Cardiac muscle cell (in vitro differentiated cells and primary cell): ENCODE measurements around the gene HJURP. TPM values are rescaled to one million over a fixed set of nuclear protein-coding genes. Genes with fewer than 3 reads are reported as not detected.

Experiments
- DNase-seq, 2 donors: peaks; one replicate each; pipeline versions ENCODE4 v3.0.0 to v3.0.0-alpha.2; 2010 to 2017; ENCODE audit warnings: low read depth in 1 of 2, low spot score in 1 of 2
- H3K27ac ChIP-seq: fragments of 200-600 bp; sonication (generic); 2 replicates; pipeline ENCODE4 v1.5.1; 2016
- H3K27me3 ChIP-seq: fragments of 200-600 bp; sonication (generic); 2 replicates; pipeline ENCODE4 v1.6.0; 2016; ENCODE audit warnings: control low read depth
- H3K36me3 ChIP-seq: fragments of 200-600 bp; sonication (generic); 2 replicates; pipeline ENCODE4 v1.5.1; 2016; ENCODE audit warnings: control low read depth
- H3K4me1 ChIP-seq: fragments of 200-600 bp; sonication (generic); 2 replicates; pipeline ENCODE4 v1.8.1; 2017; ENCODE audit warnings: low read depth, mild to moderate bottlenecking, mixed run types
- H3K4me3 ChIP-seq: fragments of 200-600 bp; sonication (generic); 2 replicates; pipeline ENCODE4 v1.5.1; 2016; ENCODE audit warnings: mild to moderate bottlenecking
- H3K9me3 ChIP-seq: fragments of 200-600 bp; sonication (generic); 2 replicates; pipeline ENCODE4 v1.5.1; 2017; ENCODE audit warnings: low read depth, mild to moderate bottlenecking, control low read depth
- polyA plus RNA-seq: library from polyadenylated mRNA; unstranded; fragments of >200 nt; fragmentation: Nextera tagmentation; extraction: Ambion mirVana; gene quantifications from 2 replicates; pipeline ENCODE4 v1.2.1, GENCODE V29; 2016
- total RNA-seq: library from RNA; depleted of rRNA; stranded (reverse); fragments of >200 nt; gene quantifications from 2 replicates; pipeline ENCODE4 v1.2.3, GENCODE V29; 2016
- TF ChIP-seq, protein P1 (sequence below): IDR thresholded peaks from 2 replicates; pipeline ENCODE4 v1.5.1; 2012; ENCODE audit warnings: low read depth, mild to moderate bottlenecking, low read length

Gene HJURP
- total and polyA plus RNA-seq, 2 experiments from 2014 or later = 8.0 to 53.3 TPM

DNA sequence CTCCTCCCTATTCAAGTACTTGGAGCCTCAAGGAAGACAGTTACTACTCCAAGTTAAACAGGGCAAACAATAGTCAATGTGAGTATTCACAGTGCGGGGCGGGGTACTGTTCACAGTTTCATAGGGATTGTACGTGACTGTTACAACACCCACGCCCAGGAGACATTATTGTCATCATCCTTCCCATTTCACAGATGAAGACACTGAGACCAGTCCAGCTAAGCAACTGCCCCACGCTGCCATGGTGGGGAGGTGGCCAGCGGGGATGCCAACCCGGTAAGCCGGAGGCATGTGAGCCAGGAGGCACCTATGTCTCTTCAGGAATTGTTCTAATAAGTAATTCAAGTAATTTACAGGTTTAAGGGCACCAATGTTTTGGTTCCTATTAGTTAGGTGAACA is 982 bp downstream of the HJURP start:
- peak overlapping the region; percentile 59 for H3K27ac ChIP-seq
- peak overlapping the region; percentile 88 for H3K4me3 ChIP-seq
- peaks cover 21% of the 10 kb centered on the region for H3K4me1 ChIP-seq
- H3K27me3 ChIP-seq = no peaks in the 10 kb centered on the region
- H3K36me3 ChIP-seq = no peaks in the 10 kb centered on the region
- DNase-seq = no peak
- no peaks in the 10 kb centered on the region for H3K9me3 ChIP-seq
- TF ChIP-seq, protein P1, sequence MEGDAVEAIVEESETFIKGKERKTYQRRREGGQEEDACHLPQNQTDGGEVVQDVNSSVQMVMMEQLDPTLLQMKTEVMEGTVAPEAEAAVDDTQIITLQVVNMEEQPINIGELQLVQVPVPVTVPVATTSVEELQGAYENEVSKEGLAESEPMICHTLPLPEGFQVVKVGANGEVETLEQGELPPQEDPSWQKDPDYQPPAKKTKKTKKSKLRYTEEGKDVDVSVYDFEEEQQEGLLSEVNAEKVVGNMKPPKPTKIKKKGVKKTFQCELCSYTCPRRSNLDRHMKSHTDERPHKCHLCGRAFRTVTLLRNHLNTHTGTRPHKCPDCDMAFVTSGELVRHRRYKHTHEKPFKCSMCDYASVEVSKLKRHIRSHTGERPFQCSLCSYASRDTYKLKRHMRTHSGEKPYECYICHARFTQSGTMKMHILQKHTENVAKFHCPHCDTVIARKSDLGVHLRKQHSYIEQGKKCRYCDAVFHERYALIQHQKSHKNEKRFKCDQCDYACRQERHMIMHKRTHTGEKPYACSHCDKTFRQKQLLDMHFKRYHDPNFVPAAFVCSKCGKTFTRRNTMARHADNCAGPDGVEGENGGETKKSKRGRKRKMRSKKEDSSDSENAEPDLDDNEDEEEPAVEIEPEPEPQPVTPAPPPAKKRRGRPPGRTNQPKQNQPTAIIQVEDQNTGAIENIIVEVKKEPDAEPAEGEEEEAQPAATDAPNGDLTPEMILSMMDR = no peak

DNA sequence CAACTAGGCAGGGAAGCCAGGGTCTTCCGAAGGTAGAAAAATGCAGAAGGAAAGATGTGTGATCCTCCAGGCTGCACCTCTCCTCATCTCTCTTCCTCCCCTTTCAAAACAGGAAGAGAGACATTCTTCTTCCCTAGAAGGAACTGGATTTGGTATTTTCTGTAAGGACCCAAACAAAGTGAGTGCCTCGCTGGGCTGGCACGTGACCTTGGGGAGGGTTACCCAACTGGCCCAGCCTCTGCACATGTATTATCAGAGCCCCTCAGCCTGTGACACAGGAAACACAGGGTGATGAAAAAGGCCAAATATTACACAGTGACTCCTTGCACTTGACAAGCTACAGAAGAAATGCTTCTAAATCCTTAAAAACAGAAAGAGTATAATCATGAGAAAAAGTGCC is 2.3 kb downstream of the HJURP start:
- no peaks in the 10 kb centered on the region for H3K27me3 ChIP-seq
- H3K4me1 ChIP-seq = peaks cover 23% of the 10 kb centered on the region
- TF ChIP-seq, protein P1 = no peak
- no peak overlapping the region for H3K27ac ChIP-seq
- peak in 1 of 2 donors; percentile 33 for DNase-seq
- H3K36me3 ChIP-seq = no peaks in the 10 kb centered on the region
- no peak overlapping the region for H3K4me3 ChIP-seq
- no peaks in the 10 kb centered on the region for H3K9me3 ChIP-seq

DNA sequence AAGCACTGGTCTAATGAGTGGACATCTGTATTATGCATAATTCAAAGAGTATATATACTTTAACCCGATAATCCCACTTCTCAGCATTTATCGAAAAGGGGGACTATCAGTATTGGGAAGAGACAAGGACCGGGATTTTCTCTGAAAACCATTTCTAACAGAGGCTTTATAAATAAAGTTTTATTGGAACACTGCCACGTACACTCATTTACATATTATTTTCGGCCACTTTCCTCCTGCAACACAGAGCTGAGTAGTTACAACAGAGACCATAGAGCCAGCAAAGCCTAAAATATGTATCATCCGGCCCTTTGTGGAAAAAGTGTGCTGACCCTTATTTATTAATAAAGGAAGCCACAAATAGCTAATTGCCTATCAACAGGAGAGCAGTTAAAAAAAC is 3.2 kb downstream of the HJURP start:
- Histone ChIP-seq H3K4me3 (no peak overlapping the region), H3K27me3 (no peaks in the 10 kb centered on the region), H3K4me1 (peaks cover 28% of the 10 kb centered on the region), H3K36me3 (no peaks in the 10 kb centered on the region), H3K27ac (peak overlapping the region; percentile 82), H3K9me3 (no peaks in the 10 kb centered on the region)
- TF ChIP-seq, protein P1 = no peak
- DNase-seq = no peak

DNA sequence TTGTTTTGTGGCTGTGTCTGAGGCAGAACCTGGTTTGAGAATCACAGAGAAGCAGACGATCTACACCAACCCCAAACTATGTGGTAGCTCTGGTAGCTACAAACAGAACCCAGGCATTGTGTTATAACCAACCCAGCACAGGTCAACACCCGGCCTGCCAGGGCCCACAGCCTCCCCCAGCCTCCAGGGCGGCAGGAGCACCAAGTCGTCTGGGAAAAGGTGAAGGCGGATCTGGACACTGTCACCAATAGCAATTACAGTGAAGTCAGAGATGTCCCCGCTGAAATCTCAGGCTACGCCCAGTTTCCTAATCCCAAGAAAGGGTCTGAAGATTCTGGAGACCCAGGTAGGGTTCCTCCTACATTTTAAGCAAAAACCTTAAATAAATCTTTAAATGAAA is 3.6 kb downstream of the HJURP start:
- no peaks in the 10 kb centered on the region for H3K27me3 ChIP-seq
- no peak overlapping the region for H3K4me3 ChIP-seq
- H3K36me3 ChIP-seq = no peaks in the 10 kb centered on the region
- DNase-seq = no peak
- peaks cover 31% of the 10 kb centered on the region for H3K4me1 ChIP-seq
- TF ChIP-seq, protein P1 = no peak
- H3K9me3 ChIP-seq = no peaks in the 10 kb centered on the region
- peak overlapping the region; percentile 82 for H3K27ac ChIP-seq

DNA sequence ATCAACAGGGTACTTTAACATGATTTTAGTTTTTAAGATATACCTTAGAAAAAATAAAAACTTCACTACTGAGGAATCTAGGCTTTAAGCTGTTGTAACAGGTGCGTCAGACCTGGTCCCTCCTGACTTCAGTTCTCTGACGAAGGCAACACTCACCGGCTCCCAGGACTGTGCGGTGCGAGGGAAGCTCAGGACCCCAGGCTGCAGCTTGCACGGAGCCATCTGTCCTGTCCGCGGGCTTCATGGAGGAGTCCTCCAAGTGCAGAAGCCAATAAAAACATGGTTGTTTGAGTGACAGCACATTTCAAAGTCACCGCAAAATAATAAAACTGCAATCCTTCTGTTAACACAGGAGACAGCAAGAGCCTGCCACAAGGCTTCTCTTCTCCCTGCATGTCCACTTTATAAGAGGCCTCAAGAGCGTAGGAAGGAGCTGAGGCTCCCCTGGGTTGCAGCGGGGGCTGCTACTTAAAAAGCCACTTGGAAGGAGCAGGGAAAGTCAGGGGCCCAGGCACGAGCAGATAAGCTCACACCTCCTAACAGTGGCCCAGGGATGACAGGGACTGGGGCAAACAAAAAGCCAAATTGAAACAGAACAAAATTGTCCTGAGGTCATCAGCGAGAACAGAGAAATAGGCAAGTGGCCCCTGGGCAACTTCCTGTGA is 4.6 kb downstream of the HJURP start:
- Histone ChIP-seq H3K4me3 (no peak overlapping the region), H3K4me1 (peaks cover 34% of the 10 kb centered on the region), H3K9me3 (no peaks in the 10 kb centered on the region), H3K36me3 (no peaks in the 10 kb centered on the region), H3K27ac (peak overlapping the region; percentile 82), H3K27me3 (no peaks in the 10 kb centered on the region)
- DNase-seq = no peak
- TF ChIP-seq, protein P1 = no peak
